ENCODE data around the gene CENPU. TPM values are rescaled to one million over a fixed set of nuclear protein-coding genes. Genes with fewer than 3 reads are reported as not detected.

CENPU gene
- total RNA-seq, 1 experiment from 2014 or later, result 38.2 TPM

GRCh38 chr4:184760681-184761080 is 26.8 kb upstream of the CENPU start:
- H3K27me3 ChIP-seq (ENCODE audit: low read length), result no peaks in the 10 kb centered on the region
- no peaks in the 10 kb centered on the region for H3F3A ChIP-seq (ENCODE audit: low read length, unreplicated experiment)
- ChIA-PET POLR2A (ENCODE audit: unreplicated experiment) (no interaction called here), CTCF (no interaction called here)
- H3K27ac ChIP-seq (ENCODE audit: low read length), result no peak overlapping the region
- H2AFZ ChIP-seq (ENCODE audit: low read length), result no peak overlapping the region
- H3K4me1 ChIP-seq (ENCODE audit: insufficient read depth, low read length), result peaks cover 7% of the 10 kb centered on the region; the same call in 1 of the 2 replicates
- no peaks in the 10 kb centered on the region for H4K20me1 ChIP-seq (ENCODE audit: low read length)
- H3K79me2 ChIP-seq (ENCODE audit: low read length), result no peaks in the 10 kb centered on the region
- H3K4me2 ChIP-seq (ENCODE audit: low read length), result no peak overlapping the region
- H3K36me3 ChIP-seq (ENCODE audit: low read depth, low read length), result no peaks in the 10 kb centered on the region
- BruUV-seq (replicated peaks), result no TSS peak
- intact Hi-C loops (cut with micrococcal nuclease), result no loop called here
- TF ChIP-seq EZH2phosphoT487 (IDR thresholded peaks at IDR 0.05; ENCODE audit: borderline replicate concordance, low read length) (no peak), CTCF (conservative IDR thresholded peaks at IDR 0.05; ENCODE audit: low read depth, low read length) (no peak), EZH2 (IDR thresholded peaks at IDR 0.05; ENCODE audit: low read length, unreplicated experiment) (no peak)
- H3K9me3 ChIP-seq (ENCODE audit: low read length), result no peaks in the 10 kb centered on the region
- ATAC-seq, result no peak
- H3K9ac ChIP-seq (ENCODE audit: low read length), result no peak overlapping the region
- H3K9me2 ChIP-seq (replicated peaks; ENCODE audit: low read length), result no peaks in the 10 kb centered on the region
- no peak for DNase-seq
- no peak overlapping the region for H3K4me3 ChIP-seq (ENCODE audit: low read length)

- Histone ChIP-seq H2AFZ (ENCODE audit: low read length) (no peak overlapping the region), H3K27ac (ENCODE audit: low read length) (no peak overlapping the region), H3K36me3 (ENCODE audit: low read depth, low read length) (no peaks in the 10 kb centered on the region), H3K4me1 (ENCODE audit: insufficient read depth, low read length) (peaks cover 18% of the 10 kb centered on the region), H3K4me3 (ENCODE audit: low read length) (no peak overlapping the region), H3K9me3 (ENCODE audit: low read length) (no peaks in the 10 kb centered on the region), H3K9ac (ENCODE audit: low read length) (no peak overlapping the region), H3K27me3 (ENCODE audit: low read length) (no peaks in the 10 kb centered on the region), H3K79me2 (ENCODE audit: low read length) (no peaks in the 10 kb centered on the region), H3K9me2 (replicated peaks; ENCODE audit: low read length) (no peaks in the 10 kb centered on the region), H4K20me1 (ENCODE audit: low read length) (no peaks in the 10 kb centered on the region), H3K4me2 (ENCODE audit: low read length) (no peak overlapping the region), H3F3A (ENCODE audit: low read length, unreplicated experiment) (no peaks in the 10 kb centered on the region)
- intact Hi-C loops (cut with micrococcal nuclease), result no loop called here
- ChIA-PET POLR2A (ENCODE audit: unreplicated experiment) (interaction anchor here (0.6 kb wide), 1 partner anchor 87 kb away, joined by 4 read pairs; no protein-coding TSS in a partner anchor), CTCF (no interaction called here)
- BruUV-seq (replicated peaks), result no TSS peak
- TF ChIP-seq EZH2 (IDR thresholded peaks at IDR 0.05; ENCODE audit: low read length, unreplicated experiment) (no peak), EZH2phosphoT487 (IDR thresholded peaks at IDR 0.05; ENCODE audit: borderline replicate concordance, low read length) (no peak), CTCF (conservative IDR thresholded peaks at IDR 0.05; ENCODE audit: low read depth, low read length) (no peak)
- ATAC-seq, result no peak
- no peak for DNase-seq
Observed at GRCh38 chr4:184757810-184758209, 23.9 kb upstream of the CENPU start.

- no peaks in the 10 kb centered on the region for H3K36me3 ChIP-seq (ENCODE audit: low read depth, low read length)
- no peak for TF ChIP-seq EZH2phosphoT487 (IDR thresholded peaks at IDR 0.05; ENCODE audit: borderline replicate concordance, low read length)
- TF ChIP-seq EZH2 (IDR thresholded peaks at IDR 0.05; ENCODE audit: low read length, unreplicated experiment), result no peak
- TF ChIP-seq CTCF (conservative IDR thresholded peaks at IDR 0.05; ENCODE audit: low read depth, low read length), result no peak
- H3K9ac ChIP-seq (ENCODE audit: low read length), result no peak overlapping the region
- no peak overlapping the region for H2AFZ ChIP-seq (ENCODE audit: low read length)
- peaks cover 18% of the 10 kb centered on the region for H3K4me1 ChIP-seq (ENCODE audit: insufficient read depth, low read length)
- H3K4me3 ChIP-seq (ENCODE audit: low read length), result no peak overlapping the region
- H3K27me3 ChIP-seq (ENCODE audit: low read length), result no peaks in the 10 kb centered on the region
- no peaks in the 10 kb centered on the region for H4K20me1 ChIP-seq (ENCODE audit: low read length)
- BruUV-seq (replicated peaks), result no TSS peak
- intact Hi-C loops (cut with micrococcal nuclease), result no loop called here
- no peaks in the 10 kb centered on the region for H3F3A ChIP-seq (ENCODE audit: low read length, unreplicated experiment)
- DNase-seq, result no peak
- POLR2A ChIA-PET (ENCODE audit: unreplicated experiment), result no interaction called here
- no peaks in the 10 kb centered on the region for H3K9me2 ChIP-seq (replicated peaks; ENCODE audit: low read length)
- no peak overlapping the region for H3K4me2 ChIP-seq (ENCODE audit: low read length)
- no peak overlapping the region for H3K27ac ChIP-seq (ENCODE audit: low read length)
- H3K9me3 ChIP-seq (ENCODE audit: low read length), result no peaks in the 10 kb centered on the region
- H3K79me2 ChIP-seq (ENCODE audit: low read length), result no peaks in the 10 kb centered on the region
- no peak for ATAC-seq
- CTCF ChIA-PET, result no interaction called here
Observed at GRCh38 chr4:184756399-184756798, 22.5 kb upstream of the CENPU start.
